HEK293T (cell line): ENCODE results near the gene PBXIP1.

Experiments
- ELF4 ChIP-seq: fragments of 450-650 bp; IDR thresholded peaks from 2 replicates; pipeline ENCODE4 v1.6.1; 2017; ENCODE audit warnings: antibody characterized with exemption
- FOXA1 ChIP-seq: fragments of 450-650 bp; IDR thresholded peaks from 2 replicates; pipeline ENCODE4 v1.6.1; 2016; ENCODE audit warnings: mild to moderate bottlenecking
- NFRKB ChIP-seq: fragments of 450-650 bp; IDR thresholded peaks from 2 replicates; pipeline ENCODE4 v1.6.1; 2016; ENCODE audit warnings: mild to moderate bottlenecking, moderate library complexity
- SP1 ChIP-seq: fragments of 450-650 bp; IDR thresholded peaks from 2 replicates; pipeline ENCODE4 v1.6.1; 2017
- TARDBP ChIP-seq: fragments of 450-650 bp; IDR thresholded peaks from 2 replicates; pipeline ENCODE4 v1.6.1; 2016
- ZNF384 ChIP-seq: fragments of 450-650 bp; IDR thresholded peaks from 2 replicates; pipeline ENCODE4 v1.6.1; 2016

GRCh38 chr1:154982341-154982740 is 26.4 kb upstream of the PBXIP1 start:
- TF ChIP-seq ZNF384 = no peak
- no peak for TF ChIP-seq SP1
- TF ChIP-seq ELF4 = no peak
- no peak for TF ChIP-seq FOXA1
- no peak for TF ChIP-seq TARDBP
- TF ChIP-seq NFRKB = no peak
